ENCODE results near the gene PUM2.

DNA sequence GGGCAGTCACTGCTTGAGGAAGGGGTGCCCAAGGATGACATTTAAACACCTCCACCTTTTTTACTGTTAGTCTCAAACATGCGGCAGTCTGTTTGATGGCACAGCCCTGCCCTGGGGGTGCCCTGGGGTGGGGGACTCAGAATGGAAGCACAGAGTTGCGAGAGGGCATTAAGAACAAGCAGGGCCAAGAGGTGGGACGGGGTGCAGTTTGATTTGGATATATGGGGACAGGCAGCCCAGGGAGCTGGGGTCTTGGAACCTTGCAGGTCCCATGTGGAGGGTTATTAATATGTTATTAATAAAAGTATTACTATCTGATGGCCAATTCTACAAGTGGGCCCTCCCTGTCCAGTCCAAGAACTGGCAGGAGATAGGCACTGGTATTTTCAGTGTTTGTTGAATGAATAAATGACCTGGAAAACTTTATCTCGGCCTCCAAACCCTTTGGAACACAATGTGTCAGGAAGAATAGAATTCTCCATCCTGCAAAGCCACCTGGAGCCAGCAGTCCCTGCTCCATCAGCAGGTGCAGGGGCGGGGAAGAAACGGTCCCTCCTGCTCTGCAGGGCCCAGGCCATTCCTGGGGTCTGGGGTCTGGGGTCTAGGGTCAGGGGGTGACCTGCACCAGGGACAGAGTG, 150.9 kb downstream of the PUM2 start:
- TF ChIP-seq, protein P1, sequence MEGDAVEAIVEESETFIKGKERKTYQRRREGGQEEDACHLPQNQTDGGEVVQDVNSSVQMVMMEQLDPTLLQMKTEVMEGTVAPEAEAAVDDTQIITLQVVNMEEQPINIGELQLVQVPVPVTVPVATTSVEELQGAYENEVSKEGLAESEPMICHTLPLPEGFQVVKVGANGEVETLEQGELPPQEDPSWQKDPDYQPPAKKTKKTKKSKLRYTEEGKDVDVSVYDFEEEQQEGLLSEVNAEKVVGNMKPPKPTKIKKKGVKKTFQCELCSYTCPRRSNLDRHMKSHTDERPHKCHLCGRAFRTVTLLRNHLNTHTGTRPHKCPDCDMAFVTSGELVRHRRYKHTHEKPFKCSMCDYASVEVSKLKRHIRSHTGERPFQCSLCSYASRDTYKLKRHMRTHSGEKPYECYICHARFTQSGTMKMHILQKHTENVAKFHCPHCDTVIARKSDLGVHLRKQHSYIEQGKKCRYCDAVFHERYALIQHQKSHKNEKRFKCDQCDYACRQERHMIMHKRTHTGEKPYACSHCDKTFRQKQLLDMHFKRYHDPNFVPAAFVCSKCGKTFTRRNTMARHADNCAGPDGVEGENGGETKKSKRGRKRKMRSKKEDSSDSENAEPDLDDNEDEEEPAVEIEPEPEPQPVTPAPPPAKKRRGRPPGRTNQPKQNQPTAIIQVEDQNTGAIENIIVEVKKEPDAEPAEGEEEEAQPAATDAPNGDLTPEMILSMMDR (IDR thresholded peaks at IDR 0.05), result no peak
- TF ChIP-seq SIN3A (IDR thresholded peaks at IDR 0.05; ENCODE audit: borderline replicate concordance, insufficient read depth, low read depth, low read length), result no peak
- no peak for TF ChIP-seq POLR2AphosphoS5 (IDR thresholded peaks at IDR 0.05; ENCODE audit: low read depth, low read length)
